Activated T-helper 1 cell treated with anti-CD3 and anti-CD28 coated beads, Interleukin-12 subunit alpha, Interleukin-12 subunit beta, Interleukin-2, Interleukin-4 antibody, amounts not matched to agents 30 ng/mL and 10 ng/mL and 1 ng/mL, durations not matched to agents 14 hours and 24 hours and 36 hours (primary cell): Measurements from ENCODE around the gene SLBP. TPM values are rescaled to one million over a fixed set of nuclear protein-coding genes. Genes with fewer than 3 reads are reported as not detected.
"Not testable (repeated sequence)": the region's sequence is repeated elsewhere in the genome, so short reads cannot be mapped to it uniquely, and the experiment has no call there.

Source experiments
- DNase-seq: peaks from one replicate; pipeline ENCODE4 v3.0.0; 2021; ENCODE audit warnings: low spot score
- H3K27ac Mint-ChIP-seq: one replicate; pipeline ENCODE4 v1.8.0; 2021; ENCODE audit warnings: mild to moderate bottlenecking, mixed read lengths
- H3K27me3 Mint-ChIP-seq: one replicate; pipeline ENCODE4 v1.8.0; 2022; ENCODE audit warnings: mild to moderate bottlenecking, moderate library complexity, mixed read lengths; ENCODE audit not compliant: insufficient read depth
- H3K36me3 Mint-ChIP-seq: one replicate; pipeline ENCODE4 v1.8.0; 2021; ENCODE audit warnings: low read depth, mixed read lengths
- H3K4me1 Mint-ChIP-seq: one replicate; pipeline ENCODE4 v1.8.0; 2021; ENCODE audit warnings: low read depth, mixed read lengths
- H3K4me3 Mint-ChIP-seq: one replicate; pipeline ENCODE4 v1.8.0; 2021; ENCODE audit warnings: mild to moderate bottlenecking, moderate library complexity, mixed read lengths
- H3K9me3 Mint-ChIP-seq: one replicate; pipeline ENCODE4 v1.8.0; 2021; ENCODE audit warnings: mixed read lengths
- intact Hi-C: fragments of 100-400 bp; cut with micrococcal nuclease; formaldehyde crosslinking; loops from one replicate; pipeline ENCODE4 v1.15.1; 2024
- total RNA-seq: library from RNA; stranded (reverse); gene quantifications from 2 replicates; pipeline ENCODE4 v1.2.3, GENCODE V29; 2022

The SLBP gene
- total RNA-seq, 1 donor from 2014 or later: 136 TPM

DNA sequence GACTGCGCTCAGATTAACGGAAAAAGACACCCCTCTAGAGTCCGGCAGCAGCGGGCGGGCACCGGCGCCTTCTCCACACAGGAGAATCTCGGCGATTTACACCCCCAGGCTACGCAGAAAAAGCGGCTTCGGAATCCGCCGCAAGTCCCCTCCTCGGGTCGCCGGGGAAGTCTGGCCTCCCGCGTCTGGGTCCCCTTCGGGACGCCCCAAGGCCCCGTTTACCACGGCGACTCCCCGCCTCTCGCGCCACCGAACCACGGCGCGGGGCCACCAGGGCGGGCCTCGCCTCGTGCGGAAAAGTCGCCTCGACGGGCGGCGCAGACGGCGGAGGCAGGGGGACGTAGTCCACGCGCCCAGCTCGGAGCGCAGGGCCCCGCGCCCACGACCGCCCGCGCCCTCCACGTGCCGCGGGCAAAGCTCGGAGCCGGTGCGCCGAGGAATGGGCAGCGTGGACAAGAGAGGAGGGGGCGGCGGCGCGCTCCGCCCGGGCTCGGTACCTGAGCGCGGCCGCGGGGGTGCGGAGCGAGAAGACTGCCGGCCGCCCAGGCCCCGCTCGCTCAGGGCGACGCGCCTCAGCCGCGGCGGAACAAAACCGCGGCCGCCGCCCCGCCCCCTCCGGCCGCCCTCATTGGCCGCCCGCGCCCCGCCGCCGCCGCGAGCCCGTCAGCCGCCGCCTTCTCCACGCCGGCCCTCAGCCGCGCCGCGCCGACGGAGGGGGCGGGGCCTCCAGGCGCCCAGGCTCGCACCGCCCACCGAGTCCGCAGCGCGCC is 28.2 kb downstream of the SLBP start, which contains the start of gene FAM53A:
Gene FAM53A, minus strand, starts transcription at position 578 of the 770 bp plus-strand sequence. CDS start 15,572 bp downstream, outside the sequence.
- peak; percentile 93 for DNase-seq
- Mint-ChIP-seq H3K4me3 (peak within 1 kb of the TSS; percentile 87), H3K4me1 (peaks cover 12% of the 10 kb centered on the region), H3K27ac (peak within 1 kb of the TSS; percentile 90), H3K36me3 (peaks cover 8% of the 10 kb centered on the region), H3K27me3 (peaks cover 2% of the 10 kb centered on the region), H3K9me3 (no peaks in the 10 kb centered on the region)
- intact Hi-C loops: loop anchor here (1.0 to 10.0 kb wide), 9 partner anchors 28 to 1388 kb away; partner anchors contain the start of genes HAUS3, HTT, HTT-AS and NSD2

DNA sequence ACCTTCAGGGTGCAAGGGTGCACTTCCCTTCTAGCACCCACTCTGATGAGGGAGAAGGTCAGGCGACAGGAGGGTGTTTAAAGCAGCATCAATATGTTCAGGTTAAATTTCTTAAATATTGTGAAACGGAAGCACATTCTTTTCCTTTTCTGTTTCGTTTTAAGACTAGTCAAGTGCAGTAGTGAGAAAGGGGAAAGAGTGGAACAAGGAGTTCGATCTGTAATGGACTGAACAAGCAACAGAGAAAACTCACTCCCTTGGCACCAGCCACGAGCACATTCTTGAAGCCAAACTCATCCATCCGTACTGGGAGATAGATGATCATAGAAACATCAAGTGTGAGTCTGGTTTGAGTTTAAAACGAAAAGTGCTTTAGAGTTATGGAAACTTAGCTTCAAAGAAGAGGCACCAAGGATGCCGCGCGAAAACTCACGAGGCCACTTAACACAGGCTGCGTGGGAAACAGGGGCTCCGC is 28.8 kb downstream of the SLBP start:
- peaks cover 12% of the 10 kb centered on the region for H3K4me1 Mint-ChIP-seq
- peak overlapping the region; percentile 90 for H3K27ac Mint-ChIP-seq
- H3K9me3 Mint-ChIP-seq: no peaks in the 10 kb centered on the region
- peaks cover 2% of the 10 kb centered on the region for H3K27me3 Mint-ChIP-seq
- peaks cover 6% of the 10 kb centered on the region for H3K36me3 Mint-ChIP-seq
- H3K4me3 Mint-ChIP-seq: peak overlapping the region; percentile 87
- DNase-seq: no peak
- intact Hi-C loops: loop anchor here (1.0 to 10.0 kb wide), 3 partner anchors 43 to 1389 kb away; partner anchors contain the start of genes HAUS3, HTT, HTT-AS and POLN

DNA sequence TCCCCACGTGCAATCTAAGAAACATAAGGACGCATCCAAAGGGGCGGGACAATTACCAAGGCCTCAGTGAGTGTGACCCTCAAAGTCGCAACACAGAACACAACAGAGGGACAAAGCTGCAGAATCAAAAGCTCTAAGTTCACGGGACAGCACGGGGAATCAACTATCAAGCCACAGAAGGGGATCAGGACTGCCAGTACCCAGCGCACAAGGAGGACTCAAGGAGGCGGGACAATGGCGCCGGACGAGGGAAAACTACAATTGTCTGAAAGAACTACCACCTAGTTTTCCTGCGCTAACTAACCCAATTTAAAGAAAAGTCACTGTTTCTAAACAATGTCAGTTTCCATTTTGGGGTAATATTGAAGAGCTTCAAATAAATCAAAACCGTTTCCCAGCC is 29.3 kb downstream of the SLBP start:
- peak overlapping the region; percentile 87 for H3K4me3 Mint-ChIP-seq
- no peak for DNase-seq
- peak overlapping the region; percentile 90 for H3K27ac Mint-ChIP-seq
- peaks cover 6% of the 10 kb centered on the region for H3K36me3 Mint-ChIP-seq
- peaks cover 12% of the 10 kb centered on the region for H3K4me1 Mint-ChIP-seq
- no peaks in the 10 kb centered on the region for H3K9me3 Mint-ChIP-seq
- intact Hi-C loops: loop anchor here (1.0 to 10.0 kb wide), 3 partner anchors 43 to 1389 kb away; partner anchors contain the start of genes HAUS3, HTT, HTT-AS and POLN
- peaks cover 2% of the 10 kb centered on the region for H3K27me3 Mint-ChIP-seq

DNA sequence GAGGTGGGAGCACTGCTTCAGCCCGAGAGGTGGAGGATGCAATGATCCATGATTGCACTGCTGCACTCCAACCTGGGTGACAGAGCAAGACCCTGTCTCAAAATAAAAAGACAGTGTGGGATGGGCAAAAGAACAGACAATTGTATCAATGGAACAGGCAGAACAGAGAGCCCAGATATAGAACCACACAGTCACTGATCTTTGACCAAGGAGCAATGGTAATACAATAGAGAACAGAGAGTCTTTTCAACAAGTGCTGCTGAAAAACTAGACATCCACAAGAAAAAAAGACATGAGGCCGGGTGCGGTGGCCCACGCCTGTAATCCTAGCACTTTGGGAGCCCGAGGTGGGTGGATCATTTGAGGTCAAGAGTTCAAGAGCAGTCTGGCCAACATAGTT is 33.9 kb downstream of the SLBP start:
- Mint-ChIP-seq H3K36me3 (peaks cover 3% of the 10 kb centered on the region), H3K27ac (no peak overlapping the region)

DNA sequence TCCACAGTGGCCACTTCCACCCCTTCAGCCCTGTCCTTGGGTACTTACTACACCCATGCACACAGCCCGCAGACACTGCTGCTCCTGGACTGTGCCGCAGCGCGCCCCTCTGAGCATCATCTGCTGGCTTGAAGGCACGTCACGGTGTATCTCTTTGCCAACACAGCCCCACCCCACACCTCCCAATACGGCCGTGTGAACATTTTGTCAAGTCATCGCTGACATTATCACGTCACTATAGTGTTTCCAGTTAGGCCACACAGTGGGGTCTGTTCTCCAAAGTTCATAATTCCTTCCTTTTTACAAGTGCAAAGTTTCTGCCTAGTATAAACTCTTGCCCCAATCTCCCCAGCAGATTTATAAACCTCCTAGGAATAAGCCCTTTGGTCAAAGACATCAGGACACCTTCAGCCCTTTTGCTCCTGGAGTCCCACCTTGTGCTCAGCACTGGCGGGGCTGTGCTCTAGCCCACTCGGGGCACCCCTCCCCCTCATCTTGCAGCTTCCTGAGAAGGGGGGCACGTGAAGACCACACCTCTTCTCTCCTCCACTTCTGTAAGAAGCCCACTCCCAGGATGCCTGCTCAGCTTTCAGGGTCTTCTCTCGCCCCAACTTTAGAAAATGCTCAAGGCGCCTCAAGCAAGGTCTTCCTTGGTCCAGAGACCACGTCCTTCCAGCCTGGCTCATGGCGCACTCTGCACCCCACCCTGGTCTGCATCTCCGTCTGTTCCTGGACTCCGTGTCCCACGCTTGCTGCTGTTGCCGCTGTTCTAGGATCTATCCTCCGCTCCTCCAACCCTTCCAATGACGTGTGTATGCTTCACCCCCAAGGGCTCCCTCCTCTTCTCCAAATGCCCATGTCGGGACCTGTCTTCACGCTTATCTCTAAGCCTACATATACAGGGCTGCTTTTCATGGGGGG is 35.3 kb downstream of the SLBP start:
- Mint-ChIP-seq H3K27ac (no peak overlapping the region), H3K9me3 (no peaks in the 10 kb centered on the region), H3K4me1 (no peaks in the 10 kb centered on the region), H3K4me3 (no peak overlapping the region), H3K36me3 (no peaks in the 10 kb centered on the region), H3K27me3 (no peaks in the 10 kb centered on the region)
- intact Hi-C loops: no loop called here
- DNase-seq: no peak

More for the DNA sequence above, 33.9 kb downstream of the SLBP start:
- intact Hi-C loops: no loop called here
- H3K4me1 Mint-ChIP-seq: peaks cover 9% of the 10 kb centered on the region
- H3K9me3 Mint-ChIP-seq: no peaks in the 10 kb centered on the region
- no peaks in the 10 kb centered on the region for H3K27me3 Mint-ChIP-seq
- DNase-seq: no peak
- no peak overlapping the region for H3K4me3 Mint-ChIP-seq

DNA sequence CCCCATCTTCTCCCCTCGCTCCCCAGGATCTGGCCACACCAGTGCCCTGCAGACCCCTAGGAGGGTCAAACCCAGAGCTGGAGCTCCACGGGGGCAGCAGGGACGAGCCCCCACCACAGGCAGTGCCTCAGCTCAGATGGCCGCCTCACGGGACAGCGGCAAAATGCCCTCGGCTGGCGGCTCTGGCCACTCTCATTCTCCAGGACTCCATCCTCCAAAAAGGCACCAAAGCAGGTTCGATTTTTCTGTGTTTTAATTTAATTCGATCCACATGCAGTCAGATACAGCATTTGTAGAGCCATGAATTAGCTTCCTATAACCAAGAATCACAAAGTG is 36.3 kb downstream of the SLBP start:
- H3K9me3 Mint-ChIP-seq: no peaks in the 10 kb centered on the region

DNA sequence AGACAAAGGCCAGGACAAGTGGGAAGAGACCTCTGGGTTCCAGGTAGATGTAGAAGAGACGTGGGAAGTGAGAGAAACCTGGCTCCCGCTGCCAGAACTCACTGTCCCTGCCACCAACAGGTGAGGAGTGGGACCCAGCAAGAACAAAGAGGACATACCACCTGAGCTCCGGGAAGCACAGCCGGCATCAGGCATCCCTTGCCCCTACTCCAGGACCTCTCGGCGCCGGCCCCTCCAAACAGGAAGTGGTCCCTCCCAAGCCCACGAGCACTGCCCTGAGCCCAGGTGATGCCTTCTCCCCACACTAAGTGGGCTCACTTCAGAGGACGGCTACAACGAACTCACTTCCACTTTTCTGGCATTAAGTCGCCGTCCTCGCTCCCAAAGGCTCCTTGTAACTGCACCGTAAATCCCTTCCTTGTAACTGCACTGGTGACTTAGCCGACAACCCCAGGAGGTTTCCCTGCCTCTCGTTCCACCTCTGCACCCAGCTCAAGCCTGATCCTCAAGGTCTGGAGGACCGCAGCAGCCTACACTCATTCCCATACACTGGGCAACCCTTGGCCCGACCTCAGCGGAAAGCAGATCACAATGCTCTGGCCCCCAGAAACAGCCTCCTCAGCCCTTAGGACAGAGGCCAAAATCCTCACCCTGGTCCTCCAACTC is 36.9 kb downstream of the SLBP start:
- Mint-ChIP-seq H3K27me3 (no peaks in the 10 kb centered on the region), H3K27ac (no peak overlapping the region), H3K4me3 (no peak overlapping the region), H3K36me3 (no peaks in the 10 kb centered on the region), H3K9me3 (no peaks in the 10 kb centered on the region), H3K4me1 (no peaks in the 10 kb centered on the region)
- intact Hi-C loops: no loop called here
- DNase-seq: no peak

More for the DNA sequence above, 36.3 kb downstream of the SLBP start:
- intact Hi-C loops: no loop called here
- Mint-ChIP-seq H3K27me3 (no peaks in the 10 kb centered on the region), H3K36me3 (no peaks in the 10 kb centered on the region), H3K4me3 (no peak overlapping the region), H3K27ac (no peak overlapping the region), H3K4me1 (no peaks in the 10 kb centered on the region)
- DNase-seq: no peak

DNA sequence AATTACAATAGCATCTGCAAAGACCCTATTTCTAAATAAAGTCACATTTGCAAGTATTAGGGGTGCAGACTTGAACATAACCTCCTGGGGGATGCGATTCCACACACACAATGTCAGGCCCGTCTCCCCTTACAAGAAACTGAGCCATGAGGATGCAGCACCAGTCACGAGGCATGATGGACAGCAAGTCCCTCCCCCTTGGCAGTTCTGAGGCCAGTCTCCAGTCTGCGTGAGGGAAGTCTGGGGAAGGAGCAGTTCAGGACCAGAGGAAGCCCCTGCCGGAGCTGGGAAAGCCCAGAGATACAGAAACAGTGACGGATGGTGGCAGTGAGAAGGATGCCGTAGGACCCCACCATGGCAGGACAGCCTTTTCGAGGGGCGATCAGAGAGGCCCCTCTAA is 37.4 kb downstream of the SLBP start:
- H3K4me1 Mint-ChIP-seq: no peaks in the 10 kb centered on the region
- no peaks in the 10 kb centered on the region for H3K27me3 Mint-ChIP-seq
- H3K9me3 Mint-ChIP-seq: no peaks in the 10 kb centered on the region
- H3K4me3 Mint-ChIP-seq: no peak overlapping the region
- no peaks in the 10 kb centered on the region for H3K36me3 Mint-ChIP-seq
- no peak overlapping the region for H3K27ac Mint-ChIP-seq
- no peak for DNase-seq
- intact Hi-C loops: no loop called here

DNA sequence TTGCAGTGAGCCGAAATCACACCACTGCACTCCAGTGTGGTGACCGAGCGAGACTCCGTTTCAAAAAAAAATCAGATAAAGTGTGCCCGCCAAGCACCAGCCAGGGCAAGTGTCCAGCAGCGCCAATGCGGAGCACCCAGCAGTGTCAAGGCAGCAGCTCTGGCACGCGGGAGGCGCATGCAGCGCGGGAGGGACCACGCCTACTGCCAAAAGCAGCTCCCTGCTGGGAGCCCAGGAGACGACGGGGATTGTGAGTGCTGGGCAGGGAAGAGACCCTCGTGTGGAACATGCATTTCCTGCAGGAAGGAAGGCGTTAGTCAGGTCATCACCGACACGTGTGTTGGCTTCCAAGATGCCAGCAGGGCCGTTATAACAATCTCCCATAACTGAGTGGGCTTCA is 38.4 kb downstream of the SLBP start:
- Mint-ChIP-seq H3K27ac (no peak overlapping the region), H3K9me3 (no peaks in the 10 kb centered on the region), H3K36me3 (no peaks in the 10 kb centered on the region), H3K4me1 (no peaks in the 10 kb centered on the region), H3K27me3 (no peaks in the 10 kb centered on the region), H3K4me3 (no peak overlapping the region)
- intact Hi-C loops: no loop called here
- no peak for DNase-seq

DNA sequence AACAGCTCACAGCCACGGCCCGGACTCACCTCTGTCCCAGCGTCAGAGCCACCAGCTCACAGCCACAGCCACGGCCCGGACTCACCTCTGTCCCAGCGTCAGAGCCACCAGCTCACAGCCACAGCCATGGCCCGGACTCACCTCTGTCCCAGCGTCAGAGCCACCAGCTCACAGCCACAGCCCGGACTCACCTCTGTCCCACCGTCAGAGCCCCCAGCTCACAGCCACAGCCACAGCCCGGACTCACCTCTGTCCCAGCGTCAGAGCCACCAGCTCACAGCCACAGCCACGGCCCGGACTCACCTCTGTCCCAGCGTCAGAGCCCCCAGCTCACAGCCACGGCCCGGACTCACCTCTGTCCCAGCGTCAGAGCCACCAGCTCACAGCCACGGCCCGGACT is 41.1 kb downstream of the SLBP start:
- H3K36me3 Mint-ChIP-seq, H3K27ac Mint-ChIP-seq, DNase-seq, H3K27me3 Mint-ChIP-seq, intact Hi-C loops, H3K4me3 Mint-ChIP-seq, H3K4me1 Mint-ChIP-seq, H3K9me3 Mint-ChIP-seq: not testable (repeated sequence)

DNA sequence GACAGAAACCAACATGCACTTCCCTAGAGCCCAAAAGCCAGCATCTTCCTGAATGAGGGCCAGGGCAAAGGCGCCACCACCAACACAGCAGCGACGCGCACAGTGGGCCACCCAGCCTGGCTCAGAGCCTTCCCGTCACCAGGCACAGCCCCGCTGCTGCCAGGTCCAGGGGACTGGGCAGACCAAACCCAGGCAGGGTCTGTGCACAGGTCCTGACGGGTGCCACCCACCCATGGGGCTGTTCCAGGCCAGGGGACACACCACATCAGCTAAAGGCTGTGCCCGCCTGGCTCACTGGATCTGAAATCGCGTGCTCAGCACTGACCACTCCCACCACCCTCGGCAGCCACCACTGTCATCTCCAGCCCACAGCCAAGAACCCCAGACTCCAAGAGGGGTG is 41.8 kb downstream of the SLBP start:
- Mint-ChIP-seq H3K4me3 (no peak overlapping the region), H3K9me3 (no peaks in the 10 kb centered on the region), H3K27me3 (no peaks in the 10 kb centered on the region), H3K36me3 (no peaks in the 10 kb centered on the region), H3K27ac (no peak overlapping the region), H3K4me1 (no peaks in the 10 kb centered on the region)
- no peak for DNase-seq
- intact Hi-C loops: no loop called here

DNA sequence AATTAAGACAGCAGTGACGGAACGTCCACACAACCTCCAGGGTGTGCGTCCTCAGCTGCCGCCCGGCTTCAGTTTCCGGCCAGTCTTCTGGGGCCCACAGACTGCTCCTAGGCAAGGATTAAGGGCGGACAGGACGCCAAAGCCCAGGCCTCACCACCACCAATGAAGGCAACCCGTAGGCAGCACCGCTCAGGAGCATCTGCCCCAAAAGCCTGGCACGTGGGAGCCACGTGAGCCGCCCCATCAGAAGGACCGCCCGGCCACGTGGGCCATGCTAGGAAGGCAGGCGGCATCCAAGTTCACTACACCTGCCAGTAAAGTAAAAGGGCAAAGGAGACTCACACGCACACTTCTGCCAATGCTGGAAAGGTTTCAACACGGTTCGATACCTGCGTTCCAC is 42.3 kb downstream of the SLBP start:
- intact Hi-C loops: no loop called here
- Mint-ChIP-seq H3K4me3 (no peak overlapping the region), H3K27me3 (no peaks in the 10 kb centered on the region), H3K36me3 (no peaks in the 10 kb centered on the region), H3K4me1 (no peaks in the 10 kb centered on the region), H3K9me3 (no peaks in the 10 kb centered on the region), H3K27ac (no peak overlapping the region)
- DNase-seq: no peak
